CD14-positive monocyte (primary cell): ENCODE measurements around the gene ZEB2. TPM values are rescaled to one million over a fixed set of nuclear protein-coding genes. Genes with fewer than 3 reads are reported as not detected.
A peak's percentile ranks its signal among the peaks of the same experiment; 100 is the strongest.

ENCODE experiments used
- DNase-seq, 3 donors: peaks; one replicate each; pipeline ENCODE4 v3.0.0-alpha.2; 2011 to 2022
- H2AFZ ChIP-seq: 2 replicates; pipeline ENCODE4 v1.6.0; 2012; ENCODE audit warnings: mild to moderate bottlenecking, low read depth, low read length, inconsistent platforms; ENCODE audit not compliant: insufficient read depth, poor library complexity, severe bottlenecking
- H3K27ac ChIP-seq, 2 donors: 1 replicate in 1 of 2; 2 replicates in 1 of 2; pipeline ENCODE4 v1.5.1; 2012 to 2013; ENCODE audit warnings: low read length in 2 of 2, control low read depth in 1 of 2, inconsistent platforms in 1 of 2, low read depth in 1 of 2, mild to moderate bottlenecking in 1 of 2
- H3K27me3 ChIP-seq, 2 donors: one replicate each; pipeline versions ENCODE4 v1.6.0 to v1.6.1; 2011 to 2013; ENCODE audit warnings: low read length in 2 of 2; ENCODE audit not compliant: control insufficient read depth in 2 of 2, insufficient read depth in 2 of 2
- H3K36me3 ChIP-seq, 2 donors: replicated peaks in 1 of 2; 1 replicate in 1 of 2; 2 replicates in 1 of 2; pipeline versions ENCODE4 v1.5.1 to v1.6.1; 2012 to 2013; ENCODE audit warnings: low read length in 2 of 2, control low read depth in 1 of 2, inconsistent platforms in 1 of 2, mild to moderate bottlenecking in 1 of 2; ENCODE audit not compliant: insufficient read depth in 2 of 2, control insufficient read depth in 1 of 2
- H3K4me1 ChIP-seq, 2 donors: 1 replicate in 1 of 2; 2 replicates in 1 of 2; pipeline versions ENCODE4 v1.5.1 to v1.6.1; 2012 to 2013; ENCODE audit warnings: low read length in 2 of 2, control low read depth in 1 of 2, inconsistent platforms in 1 of 2, mild to moderate bottlenecking in 1 of 2, moderate library complexity in 1 of 2; ENCODE audit not compliant: insufficient read depth in 2 of 2, control insufficient read depth in 1 of 2
- H3K4me2 ChIP-seq: replicated peaks from 2 replicates; pipeline ENCODE3; 2012; ENCODE audit warnings: low read length, moderate library complexity, mild to moderate bottlenecking; ENCODE audit not compliant: poor library complexity, severe bottlenecking; ENCODE audit errors: extremely low read depth
- H3K4me3 ChIP-seq, 3 experiments: fragments of 200-600 bp in 1 of 3; sonication (generic) in 1 of 3; replicated peaks in 1 of 3; 1 replicate in 2 of 3; 2 replicates in 1 of 3; pipeline ENCODE4 v1.5.1; 2011 to 2013; ENCODE audit warnings: low read length in 3 of 3, mild to moderate bottlenecking in 3 of 3, control low read depth in 2 of 3, low read depth in 2 of 3, inconsistent platforms in 1 of 3, moderate library complexity in 1 of 3
- H3K79me2 ChIP-seq: 2 replicates; pipeline ENCODE4 v1.6.0; 2012; ENCODE audit warnings: mild to moderate bottlenecking, control low read depth, inconsistent platforms, low read length, moderate library complexity; ENCODE audit not compliant: insufficient read depth
- H3K9ac ChIP-seq: 2 replicates; pipeline ENCODE4 v1.6.0; 2017; ENCODE audit warnings: low read length, mild to moderate bottlenecking; ENCODE audit not compliant: insufficient read depth, poor library complexity, severe bottlenecking
- H3K9me3 ChIP-seq, 2 donors: replicated peaks in 1 of 2; 1 replicate in 1 of 2; 2 replicates in 1 of 2; pipeline versions ENCODE4 v1.5.1 to v1.6.1; 2012 to 2013; ENCODE audit warnings: low read length in 2 of 2, control low read depth in 1 of 2; ENCODE audit not compliant: control insufficient read depth in 1 of 2, insufficient read depth in 1 of 2
- H4K20me1 ChIP-seq: 2 replicates; pipeline ENCODE4 v1.6.0; 2012; ENCODE audit warnings: mild to moderate bottlenecking, low read length, control low read depth, moderate library complexity; ENCODE audit not compliant: insufficient read depth
- H3K27ac Mint-ChIP-seq, 7 donors: one replicate each; pipeline ENCODE4 v1.8.0; 2020; ENCODE audit warnings: mild to moderate bottlenecking in 7 of 7, mixed read lengths in 7 of 7, moderate library complexity in 6 of 7, inconsistent platforms in 2 of 7
- H3K27me3 Mint-ChIP-seq, 3 donors: one replicate each; pipeline ENCODE4 v1.8.0; 2021 to 2022; ENCODE audit warnings: low read depth in 3 of 3, mild to moderate bottlenecking in 3 of 3, mixed read lengths in 3 of 3, moderate library complexity in 3 of 3, inconsistent platforms in 1 of 3
- H3K36me3 Mint-ChIP-seq, 2 donors: one replicate each; pipeline ENCODE4 v1.8.0; 2020; ENCODE audit warnings: mixed read lengths in 2 of 2, inconsistent platforms in 1 of 2, mild to moderate bottlenecking in 1 of 2
- H3K4me1 Mint-ChIP-seq: one replicate; pipeline ENCODE4 v1.8.0; 2020; ENCODE audit warnings: mild to moderate bottlenecking, mixed read lengths
- H3K4me3 Mint-ChIP-seq, 2 donors: one replicate each; pipeline ENCODE4 v1.8.0; 2020; ENCODE audit warnings: mild to moderate bottlenecking in 2 of 2, mixed read lengths in 2 of 2, moderate library complexity in 1 of 2
- H3K9me3 Mint-ChIP-seq, 7 donors: one replicate each; pipeline ENCODE4 v1.8.0; 2020 to 2022; ENCODE audit warnings: mixed read lengths in 7 of 7, mild to moderate bottlenecking in 6 of 7, moderate library complexity in 6 of 7, inconsistent platforms in 2 of 7
- WGBS: methylation state at CpG from one replicate; pipeline ENCODE4 v1.1.5; 2013; ENCODE audit warnings: missing lambda C conversion rate; ENCODE audit not compliant: insufficient coverage; 5-methylcytosine and 5-hydroxymethylcytosine counted together
- intact Hi-C, 2 donors: fragments of 100-400 bp; cut with micrococcal nuclease; formaldehyde crosslinking; loops; one replicate each; pipeline versions ENCODE4 v1.15.0 to v1.15.1; 2023
- polyA plus RNA-seq, 3 donors: library from polyadenylated mRNA; depleted of rRNA in 1 of 3; unstranded in 2 of 3; stranded (reverse) in 1 of 3; fragments of 300-500 nt in 2 of 3; fragments of >200 nt in 1 of 3; fragmentation: Illumina TruSeq in 2 of 3; gene quantifications; 1 replicate in 2 of 3; 2 replicates in 1 of 3; pipeline ENCODE4 v1.2.3, GENCODE V29; 2012 to 2021
- TF ChIP-seq, protein P1 (sequence below): fragments of 200-600 bp; IDR thresholded peaks from one replicate; pipeline ENCODE4 v1.8.0; 2022; ENCODE audit warnings: antibody characterized with exemption, mild to moderate bottlenecking

The ZEB2 gene
- polyA plus RNA-seq, 3 donors = 76.8 to 325 (median 93.8) TPM

- Histone ChIP-seq H3K36me3 (no peaks in the 10 kb centered on the region), H3K4me1 (peaks cover 27 to 31% of the 10 kb centered on the region in 2 donors), H3K4me3 (peak overlapping the region in 1 of 3 experiments; percentile 31), H3K9ac (peak overlapping the region; percentile 35), H3K27ac (peak overlapping the region; percentile 40 to 88), H3K79me2 (no peaks in the 10 kb centered on the region), H2AFZ (peak overlapping the region; percentile 54), H3K9me3 (no peaks in the 10 kb centered on the region), H3K27me3 (no peaks in the 10 kb centered on the region), H3K4me2 (peak overlapping the region; percentile 15), H4K20me1 (no peaks in the 10 kb centered on the region)
- TF ChIP-seq, protein P1, sequence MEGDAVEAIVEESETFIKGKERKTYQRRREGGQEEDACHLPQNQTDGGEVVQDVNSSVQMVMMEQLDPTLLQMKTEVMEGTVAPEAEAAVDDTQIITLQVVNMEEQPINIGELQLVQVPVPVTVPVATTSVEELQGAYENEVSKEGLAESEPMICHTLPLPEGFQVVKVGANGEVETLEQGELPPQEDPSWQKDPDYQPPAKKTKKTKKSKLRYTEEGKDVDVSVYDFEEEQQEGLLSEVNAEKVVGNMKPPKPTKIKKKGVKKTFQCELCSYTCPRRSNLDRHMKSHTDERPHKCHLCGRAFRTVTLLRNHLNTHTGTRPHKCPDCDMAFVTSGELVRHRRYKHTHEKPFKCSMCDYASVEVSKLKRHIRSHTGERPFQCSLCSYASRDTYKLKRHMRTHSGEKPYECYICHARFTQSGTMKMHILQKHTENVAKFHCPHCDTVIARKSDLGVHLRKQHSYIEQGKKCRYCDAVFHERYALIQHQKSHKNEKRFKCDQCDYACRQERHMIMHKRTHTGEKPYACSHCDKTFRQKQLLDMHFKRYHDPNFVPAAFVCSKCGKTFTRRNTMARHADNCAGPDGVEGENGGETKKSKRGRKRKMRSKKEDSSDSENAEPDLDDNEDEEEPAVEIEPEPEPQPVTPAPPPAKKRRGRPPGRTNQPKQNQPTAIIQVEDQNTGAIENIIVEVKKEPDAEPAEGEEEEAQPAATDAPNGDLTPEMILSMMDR = no peak
- Mint-ChIP-seq H3K4me3 (peak overlapping the region in 1 of 2 donors; percentile 41), H3K27me3 (no peaks in the 10 kb centered on the region), H3K36me3 (peaks cover 0 to 2% of the 10 kb centered on the region in 2 donors), H3K4me1 (peaks cover 39% of the 10 kb centered on the region), H3K9me3 (peaks cover 0 to 3% (median 0%) of the 10 kb centered on the region in 7 donors), H3K27ac (peak overlapping the region; percentile 70 to 93 (median 90))
- DNase-seq = peak in 1 of 3 donors; percentile 42
- intact Hi-C loops = loop anchor here in 1 of 2 donors (5.0 kb wide), 1 partner anchor 38 kb away; no protein-coding TSS in a partner anchor
- WGBS = no CpG with 5 or more reads among the region's 3 CpGs
Measured at GRCh38 chr2:144559681-144560080, 39.8 kb upstream of the ZEB2 start.

DNA sequence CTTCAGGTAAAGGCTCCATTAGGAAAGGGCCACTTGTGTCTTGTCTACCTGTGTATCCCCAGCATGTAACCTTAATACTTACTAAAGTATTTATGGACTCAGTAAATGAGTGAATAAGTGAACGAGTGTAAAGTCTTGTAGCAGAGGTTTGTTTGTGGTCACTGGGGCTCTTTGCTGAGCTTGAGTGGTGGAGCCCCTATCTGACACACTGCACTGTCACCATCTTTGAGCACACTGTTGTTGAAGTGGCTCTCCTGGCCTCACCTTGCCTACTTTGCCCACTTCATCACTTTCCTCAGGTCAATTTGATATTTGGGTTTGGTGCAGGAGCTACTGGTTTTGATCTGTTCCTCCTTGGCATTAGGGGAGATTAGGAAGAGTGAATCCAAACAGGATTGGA, 39.3 kb upstream of the ZEB2 start:
- intact Hi-C loops = no loop called here
- peaks cover 0 to 3% (median 0%) of the 10 kb centered on the region in 7 donors for H3K9me3 Mint-ChIP-seq
- Histone ChIP-seq H3K4me1 (peaks cover 27 to 31% of the 10 kb centered on the region in 2 donors), H3K79me2 (no peaks in the 10 kb centered on the region), H4K20me1 (no peaks in the 10 kb centered on the region), H3K36me3 (no peaks in the 10 kb centered on the region), H3K27ac (peak overlapping the region; percentile 32 to 88), H3K4me2 (peak overlapping the region; percentile 15), H3K9ac (no peak overlapping the region), H3K4me3 (peak overlapping the region in 1 of 3 experiments; percentile 31), H3K9me3 (no peaks in the 10 kb centered on the region), H3K27me3 (no peaks in the 10 kb centered on the region), H2AFZ (peak overlapping the region; percentile 54)
- WGBS = no CpG with 5 or more reads among the region's 1 CpG
- no peak for DNase-seq
- H3K27ac Mint-ChIP-seq = peak overlapping the region; percentile 70 to 93 (median 90)
- H3K4me3 Mint-ChIP-seq = no peak overlapping the region
- TF ChIP-seq, protein P1 = no peak
- H3K4me1 Mint-ChIP-seq = peaks cover 39% of the 10 kb centered on the region
- peaks cover 0 to 2% of the 10 kb centered on the region in 2 donors for H3K36me3 Mint-ChIP-seq
- no peaks in the 10 kb centered on the region for H3K27me3 Mint-ChIP-seq
